HepG2 (cell line): Measurements from ENCODE around the gene ZNF860. TPM values are rescaled to one million over a fixed set of nuclear protein-coding genes. Genes with fewer than 3 reads are reported as not detected.

ENCODE experiments used
- ATAC-seq: fragments of 200-7000 bp; cut with Tn5 transposase; 3 replicates; pipeline ENCODE4 v1.9.1; 2020; ENCODE audit warnings: mild to moderate bottlenecking, moderate library complexity
- BruUV-seq: library from RNA; stranded (reverse); fragments of 400-500 nt; replicated peaks from 2 replicates; lab custom pipeline; 2021; lab: Mats Ljungman, UMichigan
- CTCF ChIA-PET: fragments of 300-600 bp; formaldehyde crosslinking; extraction: SDS; loops from one replicate; lab custom pipeline; 2021; ENCODE audit warnings: low total read pairs, inconsistent platforms, low intra/inter-chr PET ratio; lab: Yijun Ruan, JAX
- POLR2A ChIA-PET: fragments of 350-600 bp; sonication (Branson Sonifier 250); formaldehyde crosslinking; loops from one replicate; lab custom pipeline; 2020; ENCODE audit warnings: antibody characterized with exemption, inconsistent platforms; lab: Yijun Ruan, JAX
- DNase-seq: peaks from one replicate; pipeline ENCODE4 v3.0.0-alpha.2; 2015; ENCODE audit warnings: low spot score
- FAIRE-seq: peaks from 3 replicates; lab custom pipeline; 2011; peaks lifted over from hg19 to GRCh38; lab: Jason Lieb, UNC
- H2AFZ ChIP-seq: one replicate; pipeline ENCODE4 v1.6.1; 2011; ENCODE audit warnings: low read length, inconsistent platforms
- H3K27ac ChIP-seq: fragments of 300-600 bp; 3 replicates; pipeline ENCODE4 v1.8.0; 2011; ENCODE audit warnings: mixed run types, mild to moderate bottlenecking, mixed read lengths, low read length, inconsistent platforms; ENCODE audit not compliant: insufficient read depth; ENCODE audit errors: extremely low read length
- H3K27me3 ChIP-seq, 2 experiments: fragments of 200-600 bp in 1 of 2; 2 replicates in 1 of 2; 3 replicates in 1 of 2; pipeline versions ENCODE4 v1.6.0 to v1.8.0; 2011; ENCODE audit warnings: low read length in 2 of 2, mild to moderate bottlenecking in 2 of 2, moderate library complexity in 2 of 2, inconsistent platforms in 1 of 2; ENCODE audit not compliant: insufficient read depth in 2 of 2, control insufficient read depth in 1 of 2
- H3K36me3 ChIP-seq, 2 experiments: fragments of 200-600 bp in 1 of 2; replicated peaks in 1 of 2; 2 replicates in 1 of 2; 3 replicates in 1 of 2; pipeline versions ENCODE4 v1.5.1 to v1.8.0; 2011; ENCODE audit warnings: low read length in 2 of 2, inconsistent platforms in 1 of 2; ENCODE audit not compliant: insufficient read depth in 2 of 2, control insufficient read depth in 1 of 2
- H3K4me1 ChIP-seq: 2 replicates; pipeline ENCODE4 v1.5.1; 2012; ENCODE audit warnings: low read length, inconsistent platforms; ENCODE audit not compliant: insufficient read depth
- H3K4me2 ChIP-seq: 2 replicates; pipeline ENCODE4 v1.6.0; 2011; ENCODE audit warnings: low read depth, low read length, inconsistent platforms
- H3K4me3 ChIP-seq, 3 experiments: fragments of 200-600 bp in 1 of 3; sonication (generic), shearing (Covaris generic) in 1 of 3; replicated peaks in 1 of 3; 2 replicates each; pipeline ENCODE4 v1.5.1; 2011 to 2016; ENCODE audit warnings: low read length in 3 of 3, inconsistent platforms in 2 of 3, low read depth in 2 of 3, mild to moderate bottlenecking in 2 of 3, control low read depth in 1 of 3, mixed read lengths in 1 of 3; ENCODE audit not compliant: insufficient read depth in 1 of 3
- H3K79me2 ChIP-seq: one replicate; pipeline ENCODE4 v1.6.1; 2011; ENCODE audit warnings: low read length, inconsistent platforms; ENCODE audit not compliant: insufficient read depth
- H3K9ac ChIP-seq: 2 replicates; pipeline ENCODE4 v1.6.0; 2011; ENCODE audit warnings: mild to moderate bottlenecking, low read depth, low read length, inconsistent platforms; ENCODE audit not compliant: insufficient read depth
- H3K9me3 ChIP-seq: 2 replicates; pipeline ENCODE4 v1.5.1; 2012; ENCODE audit warnings: mild to moderate bottlenecking, low read length
- H4K20me1 ChIP-seq: 2 replicates; pipeline ENCODE4 v1.6.0; 2011; ENCODE audit warnings: inconsistent platforms, mild to moderate bottlenecking, low read length, moderate library complexity; ENCODE audit not compliant: insufficient read depth
- BORCS8-MEF2B ChIP-seq: sonication (generic); formaldehyde crosslinking; IDR thresholded peaks from 2 replicates; pipeline ENCODE4 v1.8.0; 2022; ENCODE audit warnings: mild to moderate bottlenecking, missing genetic modification reagents
- ELF3 ChIP-seq: IDR thresholded peaks from 2 replicates; pipeline ENCODE4 v1.6.1; 2016; ENCODE audit warnings: missing genetic modification reagents, missing compliant biosample characterization
- EP300 ChIP-seq, 3 experiments: sonication (generic) in 1 of 3; formaldehyde crosslinking in 1 of 3; IDR thresholded peaks; 2 replicates each; pipeline versions ENCODE4 v1.5.1 to v1.6.1; 2011 to 2020; ENCODE audit warnings: low read depth in 2 of 3, low read length in 2 of 3, borderline replicate concordance in 1 of 3, improper control_type of control experiment in 1 of 3, mild to moderate bottlenecking in 1 of 3, missing genetic modification reagents in 1 of 3, moderate library complexity in 1 of 3
- HMG20A ChIP-seq: IDR thresholded peaks from 2 replicates; pipeline ENCODE4 v1.6.1; 2016; ENCODE audit warnings: borderline replicate concordance
- HNRNPK ChIP-seq: fragments of 200-400 bp; formaldehyde crosslinking; IDR thresholded peaks from 2 replicates; pipeline ENCODE4 v1.6.1; 2018; ENCODE audit warnings: low read length, low read depth, moderate library complexity, mild to moderate bottlenecking; ENCODE audit not compliant: poor library complexity, severe bottlenecking
- SAFB2 ChIP-seq: sonication (generic); formaldehyde crosslinking; IDR thresholded peaks from 2 replicates; pipeline ENCODE4 v1.5.1; 2020; ENCODE audit warnings: missing genetic modification reagents, low read depth, mild to moderate bottlenecking, borderline replicate concordance
- ZKSCAN1 ChIP-seq: fragments of 150-350 bp; IDR thresholded peaks from 2 replicates; pipeline ENCODE4 v1.6.1; 2014; ENCODE audit warnings: low read length
- ZMYM2 ChIP-seq: sonication (generic); formaldehyde crosslinking; IDR thresholded peaks from 2 replicates; pipeline ENCODE4 v1.8.0; 2022; ENCODE audit warnings: mild to moderate bottlenecking, missing genetic modification reagents
- WGBS: methylation state at CpG from one replicate; pipeline ENCODE4 v1.1.6; 2017; ENCODE audit warnings: low lambda C conversion rate; 5-methylcytosine and 5-hydroxymethylcytosine counted together
- in situ Hi-C: cut with HindIII; loops from 2 replicates; pipeline ENCODE4 v1.10.0; 2017; ENCODE audit warnings: low pct_unique_long_range_greater_than_20kb; ENCODE audit not compliant: extremely low pct_ligation_motif_present
- intact Hi-C: fragments of 100-400 bp; cut with micrococcal nuclease; formaldehyde crosslinking; loops from one replicate; pipeline ENCODE4 v1.10.0; 2022; ENCODE audit not compliant: unreplicated experiment
- polyA plus RNA-seq, 8 experiments: library from polyadenylated mRNA; depleted of rRNA in 3 of 8; stranded (reverse) in 7 of 8; unstranded in 1 of 8; fragments of >200 nt; fragmentation: Illumina TruSeq in 4 of 8; extraction: Trizol in 4 of 8; gene quantifications; 2 replicates each; pipeline versions ENCODE4 v1.2.1 to v1.2.3, GENCODE V29; 2011 to 2016; ENCODE audit warnings: low read depth in 4 of 8, missing spikeins in 1 of 8, mixed read lengths in 1 of 8; ENCODE audit not compliant: insufficient read depth in 1 of 8
- total RNA-seq, 5 experiments: library from RNA; depleted of rRNA; stranded (reverse); fragments of >200 nt; fragmentation: Illumina TruSeq; extraction: Trizol; gene quantifications; 2 replicates each; pipeline ENCODE4 v1.2.3, GENCODE V29; 2016; ENCODE audit warnings: low read depth in 1 of 5
- TF ChIP-seq, protein P1 (sequence below): IDR thresholded peaks from 2 replicates; pipeline ENCODE4 v1.4.0; 2020; ENCODE audit warnings: mild to moderate bottlenecking, missing genetic modification reagents
- TF ChIP-seq, protein P2 (sequence below): sonication (generic); formaldehyde crosslinking; IDR thresholded peaks from 2 replicates; pipeline ENCODE4 v1.4.0; 2020; ENCODE audit warnings: missing genetic modification reagents
- TF ChIP-seq, protein P3 (sequence below), 2 experiments: fragments of 450-650 bp in 1 of 2; sonication (generic) in 1 of 2; formaldehyde crosslinking; IDR thresholded peaks; 2 replicates each; pipeline versions ENCODE4 v1.5.0 to v1.8.0; 2020 to 2022; ENCODE audit warnings: mild to moderate bottlenecking in 1 of 2, missing genetic modification reagents in 1 of 2

Gene ZNF860
- total and polyA plus RNA-seq, 2 of the 13 experiments (the other 11 are each of a cell fraction or from before 2014, with no cell fraction given) = 0.55 to 0.73 TPM

DNA sequence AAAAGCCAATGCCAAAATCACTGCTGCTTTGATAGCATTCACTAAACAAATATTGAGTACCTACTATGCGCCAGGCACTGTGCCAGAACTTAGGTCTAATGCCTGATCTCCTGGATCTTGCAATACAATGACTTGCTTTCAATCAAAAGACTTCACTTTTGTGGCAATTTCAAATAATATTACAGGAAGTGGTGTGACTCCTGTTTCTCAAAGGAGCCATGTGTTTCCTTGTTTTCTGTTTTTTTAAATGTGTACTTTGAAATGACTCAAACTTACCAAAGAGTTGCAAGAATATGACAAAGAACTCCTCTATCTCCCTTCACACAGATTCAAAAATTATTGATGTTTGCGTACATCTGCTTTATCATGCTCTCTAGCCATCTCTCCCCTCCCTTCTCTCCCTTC lies 18.7 kb upstream of the ZNF860 start:
- H3K9me3 ChIP-seq = no peaks in the 10 kb centered on the region
- ATAC-seq (no peak), DNase-seq (peak; percentile 52)
- in situ Hi-C loops = no loop called here
- H3K9ac ChIP-seq = no peak overlapping the region
- peak overlapping the region; percentile 45 for H3K27ac ChIP-seq
- CTCF ChIA-PET = no interaction called here
- H3K4me2 ChIP-seq = no peak overlapping the region
- POLR2A ChIA-PET = no interaction called here
- H3K4me1 ChIP-seq = peaks cover 85% of the 10 kb centered on the region
- TF ChIP-seq HNRNPK (peak; percentile 82), ZMYM2 (CRISPR knock-in tag) (0 out of 2 replicates have a peak, but pooled peaks have one; percentile 50), ELF3 (CRISPR knock-in tag) (peak; percentile 27; the same call in 1 of the 2 replicates), EP300 (IDR thresholded peaks at IDR 0.05; ENCODE audit: low read depth in 2 of 2, low read length in 2 of 2) (0 out of 4 replicates have a peak, but pooled peaks of 1 of the 2 experiments have one; percentile 35), EP300 (CRISPR knock-in tag; IDR thresholded peaks at IDR 0.05; ENCODE audit: borderline replicate concordance) (no peak), HMG20A (CRISPR knock-in tag) (peak; percentile 15; the same call in 1 of the 2 replicates), SAFB2 (no peak), ZKSCAN1 (peak; percentile 96), BORCS8-MEF2B (no peak)
- TF ChIP-seq, protein P1, sequence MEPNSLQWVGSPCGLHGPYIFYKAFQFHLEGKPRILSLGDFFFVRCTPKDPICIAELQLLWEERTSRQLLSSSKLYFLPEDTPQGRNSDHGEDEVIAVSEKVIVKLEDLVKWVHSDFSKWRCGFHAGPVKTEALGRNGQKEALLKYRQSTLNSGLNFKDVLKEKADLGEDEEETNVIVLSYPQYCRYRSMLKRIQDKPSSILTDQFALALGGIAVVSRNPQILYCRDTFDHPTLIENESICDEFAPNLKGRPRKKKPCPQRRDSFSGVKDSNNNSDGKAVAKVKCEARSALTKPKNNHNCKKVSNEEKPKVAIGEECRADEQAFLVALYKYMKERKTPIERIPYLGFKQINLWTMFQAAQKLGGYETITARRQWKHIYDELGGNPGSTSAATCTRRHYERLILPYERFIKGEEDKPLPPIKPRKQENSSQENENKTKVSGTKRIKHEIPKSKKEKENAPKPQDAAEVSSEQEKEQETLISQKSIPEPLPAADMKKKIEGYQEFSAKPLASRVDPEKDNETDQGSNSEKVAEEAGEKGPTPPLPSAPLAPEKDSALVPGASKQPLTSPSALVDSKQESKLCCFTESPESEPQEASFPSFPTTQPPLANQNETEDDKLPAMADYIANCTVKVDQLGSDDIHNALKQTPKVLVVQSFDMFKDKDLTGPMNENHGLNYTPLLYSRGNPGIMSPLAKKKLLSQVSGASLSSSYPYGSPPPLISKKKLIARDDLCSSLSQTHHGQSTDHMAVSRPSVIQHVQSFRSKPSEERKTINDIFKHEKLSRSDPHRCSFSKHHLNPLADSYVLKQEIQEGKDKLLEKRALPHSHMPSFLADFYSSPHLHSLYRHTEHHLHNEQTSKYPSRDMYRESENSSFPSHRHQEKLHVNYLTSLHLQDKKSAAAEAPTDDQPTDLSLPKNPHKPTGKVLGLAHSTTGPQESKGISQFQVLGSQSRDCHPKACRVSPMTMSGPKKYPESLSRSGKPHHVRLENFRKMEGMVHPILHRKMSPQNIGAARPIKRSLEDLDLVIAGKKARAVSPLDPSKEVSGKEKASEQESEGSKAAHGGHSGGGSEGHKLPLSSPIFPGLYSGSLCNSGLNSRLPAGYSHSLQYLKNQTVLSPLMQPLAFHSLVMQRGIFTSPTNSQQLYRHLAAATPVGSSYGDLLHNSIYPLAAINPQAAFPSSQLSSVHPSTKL (CRISPR knock-in tag) = peak; percentile 28; the same call in 1 of the 2 replicates
- TF ChIP-seq, protein P2, sequence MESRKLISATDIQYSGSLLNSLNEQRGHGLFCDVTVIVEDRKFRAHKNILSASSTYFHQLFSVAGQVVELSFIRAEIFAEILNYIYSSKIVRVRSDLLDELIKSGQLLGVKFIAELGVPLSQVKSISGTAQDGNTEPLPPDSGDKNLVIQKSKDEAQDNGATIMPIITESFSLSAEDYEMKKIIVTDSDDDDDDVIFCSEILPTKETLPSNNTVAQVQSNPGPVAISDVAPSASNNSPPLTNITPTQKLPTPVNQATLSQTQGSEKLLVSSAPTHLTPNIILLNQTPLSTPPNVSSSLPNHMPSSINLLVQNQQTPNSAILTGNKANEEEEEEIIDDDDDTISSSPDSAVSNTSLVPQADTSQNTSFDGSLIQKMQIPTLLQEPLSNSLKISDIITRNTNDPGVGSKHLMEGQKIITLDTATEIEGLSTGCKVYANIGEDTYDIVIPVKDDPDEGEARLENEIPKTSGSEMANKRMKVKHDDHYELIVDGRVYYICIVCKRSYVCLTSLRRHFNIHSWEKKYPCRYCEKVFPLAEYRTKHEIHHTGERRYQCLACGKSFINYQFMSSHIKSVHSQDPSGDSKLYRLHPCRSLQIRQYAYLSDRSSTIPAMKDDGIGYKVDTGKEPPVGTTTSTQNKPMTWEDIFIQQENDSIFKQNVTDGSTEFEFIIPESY = peak; percentile 87
- TF ChIP-seq, protein P3, sequence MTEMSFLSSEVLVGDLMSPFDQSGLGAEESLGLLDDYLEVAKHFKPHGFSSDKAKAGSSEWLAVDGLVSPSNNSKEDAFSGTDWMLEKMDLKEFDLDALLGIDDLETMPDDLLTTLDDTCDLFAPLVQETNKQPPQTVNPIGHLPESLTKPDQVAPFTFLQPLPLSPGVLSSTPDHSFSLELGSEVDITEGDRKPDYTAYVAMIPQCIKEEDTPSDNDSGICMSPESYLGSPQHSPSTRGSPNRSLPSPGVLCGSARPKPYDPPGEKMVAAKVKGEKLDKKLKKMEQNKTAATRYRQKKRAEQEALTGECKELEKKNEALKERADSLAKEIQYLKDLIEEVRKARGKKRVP (CRISPR knock-in tag; IDR thresholded peaks at IDR 0.05) = peak in 1 of 2 experiments; percentile 72; a peak in 2 of 4 replicates
- TF ChIP-seq, all 625 proteins: peak for 9
- H4K20me1 ChIP-seq = no peaks in the 10 kb centered on the region
- no peaks in the 10 kb centered on the region for H3K36me3 ChIP-seq
- BruUV-seq = no TSS peak
- H3K27me3 ChIP-seq = no peaks in the 10 kb centered on the region
- no peak overlapping the region for H2AFZ ChIP-seq
- FAIRE-seq = no peak
- 92% methylated on average over 2 of the region's 2 CpGs for WGBS
- H3K4me3 ChIP-seq = no peak overlapping the region
- intact Hi-C loops = no loop called here
- peaks cover 79% of the 10 kb centered on the region for H3K79me2 ChIP-seq
